HG03159 (cell line): Measurements from ENCODE around the gene SPART.

ENCODE experiments used
- ATAC-seq: cut with Tn5 transposase; IDR thresholded peaks from one replicate; pipeline ENCODE4 v1.9.1; 2021; ENCODE audit warnings: mild to moderate bottlenecking, moderate library complexity; ENCODE audit not compliant: unreplicated experiment

The SPART gene, protein sequence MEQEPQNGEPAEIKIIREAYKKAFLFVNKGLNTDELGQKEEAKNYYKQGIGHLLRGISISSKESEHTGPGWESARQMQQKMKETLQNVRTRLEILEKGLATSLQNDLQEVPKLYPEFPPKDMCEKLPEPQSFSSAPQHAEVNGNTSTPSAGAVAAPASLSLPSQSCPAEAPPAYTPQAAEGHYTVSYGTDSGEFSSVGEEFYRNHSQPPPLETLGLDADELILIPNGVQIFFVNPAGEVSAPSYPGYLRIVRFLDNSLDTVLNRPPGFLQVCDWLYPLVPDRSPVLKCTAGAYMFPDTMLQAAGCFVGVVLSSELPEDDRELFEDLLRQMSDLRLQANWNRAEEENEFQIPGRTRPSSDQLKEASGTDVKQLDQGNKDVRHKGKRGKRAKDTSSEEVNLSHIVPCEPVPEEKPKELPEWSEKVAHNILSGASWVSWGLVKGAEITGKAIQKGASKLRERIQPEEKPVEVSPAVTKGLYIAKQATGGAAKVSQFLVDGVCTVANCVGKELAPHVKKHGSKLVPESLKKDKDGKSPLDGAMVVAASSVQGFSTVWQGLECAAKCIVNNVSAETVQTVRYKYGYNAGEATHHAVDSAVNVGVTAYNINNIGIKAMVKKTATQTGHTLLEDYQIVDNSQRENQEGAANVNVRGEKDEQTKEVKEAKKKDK

DNA sequence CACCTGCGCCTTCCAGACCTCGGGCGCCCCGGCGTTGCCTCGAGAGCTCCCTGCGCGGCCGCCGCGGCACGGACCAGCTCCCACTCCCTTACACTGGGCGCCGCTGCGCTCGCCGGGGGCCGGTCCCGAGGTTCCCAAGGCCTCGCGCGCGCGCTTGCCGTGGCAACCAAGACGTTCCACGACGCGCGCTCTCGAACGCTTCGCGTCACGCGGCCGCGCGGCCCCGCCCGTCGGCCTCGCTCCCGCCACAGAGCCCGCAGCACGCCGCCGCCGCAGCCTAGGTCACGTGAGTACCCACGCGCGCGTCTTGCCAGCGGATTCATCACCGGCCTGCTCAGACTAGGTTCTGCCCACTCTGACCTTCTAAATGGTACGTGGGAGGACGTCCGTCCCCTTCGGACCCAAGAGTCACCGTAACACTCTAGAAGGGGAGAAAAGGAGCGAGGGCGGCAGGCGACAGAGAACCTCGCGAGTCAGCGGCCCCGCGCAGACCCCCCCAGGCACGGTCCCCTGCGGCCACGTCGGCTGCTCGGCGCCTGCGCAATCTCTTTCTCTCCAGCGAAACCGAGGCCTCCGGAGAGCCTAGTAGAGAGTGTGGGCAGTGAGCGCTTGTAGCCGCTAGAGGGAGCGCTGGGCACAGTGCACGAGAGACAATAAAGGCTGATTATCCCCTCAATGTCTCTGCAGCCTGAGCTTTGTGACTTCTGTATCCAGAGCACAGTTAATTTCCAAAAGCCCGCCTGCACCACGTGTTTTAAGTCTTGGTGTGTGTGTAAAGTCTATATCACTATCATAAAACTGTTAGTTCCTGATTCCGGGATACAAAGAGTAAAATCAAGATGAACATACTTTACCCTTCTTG lies at the start of gene SPART:
TSS of gene SPART (minus strand) at position 173 of the 862 bp plus-strand sequence. CDS start 10,564 bp downstream, outside the sequence.
- ATAC-seq = peak; percentile 92

DNA sequence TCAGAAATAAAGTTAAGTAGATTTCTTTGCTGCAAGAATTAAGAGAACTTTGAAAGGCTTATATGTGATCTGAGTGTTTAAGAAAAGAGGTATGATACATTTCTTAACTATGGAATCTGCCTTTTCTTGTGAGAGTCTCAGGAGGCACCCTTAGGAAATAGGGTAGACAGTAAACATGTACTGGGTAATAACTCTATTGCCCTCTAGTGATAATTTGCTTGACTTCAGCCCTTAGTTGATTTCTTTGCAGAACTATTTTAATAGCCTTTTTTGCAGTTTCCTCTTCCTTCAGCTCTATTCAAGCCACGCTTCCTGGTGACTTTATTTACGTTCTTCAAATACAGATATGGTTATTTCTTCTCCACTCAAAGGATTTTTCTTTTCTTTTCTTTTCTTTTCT lies 49.1 kb upstream of the SPART start:
- ATAC-seq = no peak

DNA sequence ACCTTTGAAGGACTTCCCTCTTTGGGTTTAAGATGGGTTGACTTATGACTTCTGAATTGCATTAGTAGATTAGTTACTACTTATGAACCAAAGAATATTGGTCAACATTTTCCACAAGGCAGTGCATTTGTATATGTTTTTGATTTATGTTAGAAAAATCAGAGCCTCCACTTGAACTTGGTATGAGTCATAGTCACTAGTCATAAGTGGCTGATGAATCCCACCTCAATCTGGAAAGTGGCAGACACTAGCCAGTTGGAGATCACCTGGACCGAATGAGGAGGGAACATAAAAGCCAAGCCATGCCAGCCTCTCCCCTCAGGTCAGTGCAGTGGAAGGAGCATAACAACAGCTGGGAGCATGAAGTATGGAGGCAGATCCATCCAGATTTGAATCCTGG lies 39.3 kb upstream of the SPART start:
- ATAC-seq = no peak

DNA sequence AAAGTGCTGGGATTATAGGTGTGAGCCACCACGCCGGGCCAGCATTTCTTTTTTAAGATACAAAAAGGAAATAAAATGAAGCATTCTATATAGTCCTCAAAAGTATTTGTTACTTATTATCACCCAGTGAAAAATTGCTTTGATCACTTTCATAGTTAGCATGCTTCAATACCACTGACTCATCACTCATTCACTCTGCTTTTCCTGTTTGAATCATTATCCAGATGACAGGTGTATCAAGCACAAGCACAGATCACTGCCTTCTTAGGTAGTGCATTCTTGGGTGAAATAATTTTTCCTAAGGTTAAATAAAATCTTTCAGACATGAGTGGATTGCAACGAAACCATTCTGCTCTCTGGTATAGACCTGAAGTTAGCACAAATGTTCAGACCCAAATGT lies 35.8 kb upstream of the SPART start:
- ATAC-seq = no peak

DNA sequence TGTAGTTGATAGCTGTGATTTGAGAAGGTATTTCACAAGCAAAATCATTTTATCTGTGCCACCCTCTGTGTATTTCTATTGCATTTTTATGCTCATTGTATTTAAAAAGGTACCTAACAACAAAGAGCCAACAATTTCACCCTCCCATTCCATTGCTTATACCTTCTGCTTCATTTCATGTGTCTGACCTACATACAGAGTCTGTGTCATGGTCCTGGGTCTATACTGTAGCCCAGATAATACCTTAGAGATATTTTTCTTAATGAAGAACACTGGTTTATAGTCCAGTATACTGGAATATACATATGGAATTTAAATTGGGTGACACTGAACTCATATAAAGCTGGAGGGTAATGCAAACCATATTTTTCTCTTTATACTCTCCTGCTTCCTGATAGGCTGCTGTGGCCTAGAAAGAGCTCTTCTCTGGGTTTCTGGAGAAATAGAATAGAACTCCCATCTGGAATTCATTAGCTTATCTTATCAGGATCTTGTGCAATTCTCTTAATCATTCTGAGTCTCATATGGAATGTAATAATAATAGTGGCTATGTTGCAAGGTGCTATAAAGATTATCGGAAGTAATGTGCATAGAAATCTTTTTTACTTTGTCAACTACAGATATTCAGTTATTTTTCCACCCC lies 31.8 kb upstream of the SPART start:
- no peak for ATAC-seq

DNA sequence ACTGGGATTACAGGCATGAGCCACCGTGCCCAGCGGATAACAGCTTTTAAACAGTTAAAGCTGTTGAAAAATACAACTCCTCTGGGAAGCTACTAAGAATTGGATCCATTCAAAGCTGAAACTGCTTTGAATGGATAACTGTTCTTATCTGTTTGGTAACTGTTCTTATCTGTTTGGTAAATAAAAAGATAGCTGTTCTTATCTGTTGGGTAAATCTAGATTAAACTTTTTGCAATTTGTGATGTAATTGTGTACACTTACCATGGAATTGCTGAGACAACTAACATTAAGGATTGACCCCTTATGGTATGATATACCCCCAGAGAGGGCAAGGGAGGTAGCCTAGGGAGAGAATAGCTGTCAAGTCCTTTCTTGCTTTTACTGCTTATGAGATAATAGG lies 27.9 kb upstream of the SPART start:
- no peak for ATAC-seq

DNA sequence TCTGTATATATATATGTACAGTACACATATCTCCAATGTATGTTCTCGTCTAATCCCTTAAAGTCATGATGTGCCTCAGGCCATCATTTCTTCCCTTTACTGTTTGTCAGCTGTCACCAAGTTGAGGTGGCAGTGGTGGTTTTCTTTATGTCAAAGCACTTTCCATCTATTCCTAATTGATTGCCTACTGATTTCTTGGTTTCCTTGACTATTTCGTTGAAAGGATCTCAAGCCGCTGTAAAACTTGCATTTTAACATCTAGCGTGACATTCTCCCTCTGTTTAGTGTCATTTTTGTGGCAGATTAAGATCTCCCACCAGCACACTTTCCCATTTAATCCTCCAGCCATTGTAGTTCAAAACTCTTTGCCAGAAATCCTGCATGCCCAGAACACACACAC lies 25.0 kb upstream of the SPART start:
- ATAC-seq = no peak

DNA sequence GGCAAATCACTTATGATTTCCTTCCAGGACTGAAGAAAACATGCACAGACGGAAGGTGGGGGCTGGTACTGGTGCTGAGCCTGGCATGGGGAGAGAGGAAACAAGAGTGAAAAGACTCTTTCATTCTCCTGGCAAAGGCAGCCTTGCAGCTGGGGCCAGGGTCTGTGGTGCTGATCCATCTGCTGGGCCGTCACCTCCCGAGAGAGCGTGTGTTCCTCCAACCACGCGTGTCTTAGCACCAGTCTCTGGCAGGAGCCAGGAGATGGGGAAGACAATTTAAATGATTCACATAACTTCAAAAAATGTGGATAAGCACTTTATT lies 23.9 kb upstream of the SPART start:
- ATAC-seq = no peak

DNA sequence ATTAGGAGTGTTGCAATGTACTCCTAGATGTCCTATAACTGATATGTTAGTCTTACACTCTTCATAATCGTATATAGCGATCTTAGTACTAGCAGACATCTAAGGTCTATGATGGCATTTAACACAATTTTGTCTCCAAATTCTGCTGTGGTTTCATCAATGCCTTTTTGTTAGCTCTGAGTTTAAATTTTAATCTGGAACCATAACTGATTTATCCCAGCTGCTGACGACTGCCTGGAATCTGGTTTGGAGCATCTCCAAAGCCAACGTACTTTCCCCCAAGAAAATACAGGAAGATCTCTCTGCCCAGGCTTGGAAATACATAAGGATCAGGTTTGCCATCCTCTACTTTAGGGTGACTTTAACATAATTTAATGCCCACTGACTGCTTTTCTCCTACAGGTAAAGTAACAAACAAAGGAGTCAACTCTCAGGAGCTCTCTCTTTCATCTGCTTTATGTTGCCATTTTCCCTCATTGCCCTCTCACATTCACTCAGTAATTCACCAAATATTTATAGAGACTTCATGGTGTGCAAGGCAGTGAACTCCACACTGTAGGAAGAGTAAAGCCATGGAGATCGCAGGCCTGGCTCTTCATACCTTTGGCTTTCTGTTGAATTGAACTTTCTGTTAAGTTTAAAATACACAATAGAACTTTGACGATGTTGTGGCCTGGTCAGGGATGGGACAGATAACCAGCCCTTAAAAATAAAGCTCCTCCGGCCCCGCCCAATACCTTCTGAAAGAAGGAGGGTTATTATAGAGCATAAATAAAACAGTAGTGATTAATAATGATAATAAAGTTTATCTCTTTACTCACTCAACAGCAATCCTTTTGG lies 23.3 kb upstream of the SPART start:
- ATAC-seq = no peak

DNA sequence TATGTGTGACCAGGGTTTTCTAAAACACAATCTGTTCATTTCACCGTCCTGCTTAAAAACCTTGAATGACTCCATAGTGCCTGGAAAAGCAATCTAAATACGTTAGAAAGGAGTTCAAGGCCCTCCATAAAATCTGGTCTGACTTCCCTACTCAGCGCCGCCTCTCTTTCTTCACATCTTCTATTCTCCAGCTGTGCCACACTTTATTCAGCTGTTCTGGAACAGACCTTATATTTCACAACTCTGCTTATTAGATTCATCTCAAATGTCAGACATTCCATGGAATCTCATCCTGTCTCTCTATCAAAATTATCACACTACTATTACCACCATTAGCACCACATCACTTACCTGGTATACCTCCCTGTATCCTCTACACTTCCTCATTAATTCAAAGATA lies 19.8 kb upstream of the SPART start:
- no peak for ATAC-seq

DNA sequence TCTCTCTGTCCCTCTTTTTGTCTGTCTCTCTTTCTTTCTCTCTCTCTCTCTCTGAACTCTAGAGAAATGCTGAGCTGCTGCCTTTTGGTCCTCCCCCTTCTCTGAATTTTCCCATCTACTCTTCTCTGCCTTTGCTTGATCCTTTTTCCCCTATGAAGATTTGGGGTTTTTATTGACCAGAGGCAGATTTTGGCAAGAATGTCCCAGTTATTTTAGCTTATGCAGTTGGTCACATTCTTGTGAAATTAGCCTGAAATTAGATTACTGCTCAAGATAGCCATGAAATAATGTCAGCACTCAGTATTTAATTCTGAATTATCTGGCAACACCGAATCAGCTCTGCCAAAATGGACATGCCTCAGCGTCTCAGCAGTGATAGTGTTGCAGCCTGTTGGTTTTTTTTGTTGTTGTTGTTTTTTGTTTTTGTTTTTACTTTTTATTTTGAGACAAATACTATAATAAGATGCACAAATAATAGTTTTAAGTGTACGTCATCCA lies 17.2 kb upstream of the SPART start:
- ATAC-seq = no peak

DNA sequence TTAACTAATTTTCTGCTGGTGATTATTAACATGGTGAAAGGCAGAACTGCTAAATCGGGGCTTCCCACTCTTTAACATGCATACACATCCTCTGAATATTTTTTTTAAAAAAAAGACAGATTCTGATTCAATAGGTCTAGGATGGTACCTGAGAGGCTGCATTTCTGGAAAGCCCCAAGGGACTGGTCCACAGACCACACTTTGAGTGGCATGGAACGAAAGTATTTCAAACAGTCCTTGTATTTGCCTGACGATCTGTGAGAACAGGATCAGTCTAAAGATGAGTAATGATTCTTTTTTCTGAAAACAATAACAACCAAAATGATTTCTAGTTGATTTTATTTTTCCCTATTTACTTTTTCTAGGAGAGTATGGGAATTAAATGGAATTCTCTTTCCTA lies 16.7 kb upstream of the SPART start:
- ATAC-seq = no peak

DNA sequence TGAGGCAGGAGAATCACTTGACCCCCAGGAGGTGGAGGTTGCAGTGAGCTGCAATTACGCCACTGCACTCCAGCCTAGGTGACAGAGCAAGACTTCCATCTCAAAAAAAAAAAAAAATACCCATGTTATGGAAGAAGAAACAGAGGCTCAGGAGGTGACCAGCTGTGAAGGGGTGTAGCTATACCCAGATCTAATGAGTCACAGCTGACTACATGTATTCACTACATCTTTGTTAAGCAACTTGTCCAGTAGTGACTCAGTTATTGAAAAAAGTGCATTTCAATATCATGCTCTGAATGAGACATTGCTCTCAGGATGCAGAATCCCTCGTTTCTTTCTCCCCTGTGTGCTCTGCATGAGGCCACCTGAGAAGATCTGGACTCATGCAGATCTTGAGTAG lies 16.1 kb upstream of the SPART start:
- ATAC-seq = no peak

DNA sequence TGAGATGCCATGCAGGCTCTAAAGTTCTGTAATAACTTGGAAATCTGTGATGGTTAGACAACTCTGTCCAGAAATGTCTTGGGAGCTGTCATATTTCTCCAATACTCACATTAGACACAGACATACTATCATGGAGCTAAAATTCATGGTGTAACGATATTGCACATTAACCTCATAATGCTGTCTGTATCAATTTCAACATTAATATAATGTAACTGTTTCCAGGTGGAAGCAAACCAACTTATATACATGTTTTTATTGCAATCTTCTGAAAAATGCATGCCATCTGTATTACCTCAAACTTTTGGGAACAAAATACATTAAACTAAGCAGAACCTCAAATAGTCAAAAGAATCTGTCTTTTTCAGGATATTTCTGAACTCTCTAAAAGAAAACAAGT lies 14.7 kb upstream of the SPART start:
- ATAC-seq = no peak

DNA sequence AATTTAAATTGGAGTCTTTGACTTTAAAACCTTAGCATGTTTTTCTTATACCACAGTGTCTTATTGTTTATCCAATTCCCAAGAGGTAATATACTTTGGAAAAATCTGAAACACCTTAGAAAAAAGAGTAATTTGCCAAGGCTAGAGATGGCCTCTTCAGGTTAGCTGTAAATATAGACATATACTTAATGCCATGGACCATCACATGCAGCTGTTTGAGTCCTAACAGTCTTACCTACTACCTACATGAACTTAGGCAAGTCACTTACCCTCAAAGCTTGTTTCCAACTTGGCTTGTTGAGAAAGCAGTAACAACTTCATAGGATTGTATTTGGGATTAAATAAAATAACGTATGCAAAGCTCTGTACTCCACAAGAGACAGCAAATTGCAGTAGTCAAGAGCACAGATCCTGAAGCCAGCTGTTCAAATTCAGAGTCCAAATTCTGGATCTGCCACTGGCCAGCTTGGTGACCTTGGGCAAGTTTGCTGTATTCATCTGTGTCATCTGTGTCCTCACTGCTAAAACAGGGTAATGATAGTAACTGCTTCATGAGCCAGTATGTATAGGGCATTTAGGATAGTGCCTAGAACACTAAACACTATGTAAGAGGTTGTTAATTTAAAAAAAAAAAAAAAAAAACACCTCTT lies 13.2 kb upstream of the SPART start:
- no peak for ATAC-seq

DNA sequence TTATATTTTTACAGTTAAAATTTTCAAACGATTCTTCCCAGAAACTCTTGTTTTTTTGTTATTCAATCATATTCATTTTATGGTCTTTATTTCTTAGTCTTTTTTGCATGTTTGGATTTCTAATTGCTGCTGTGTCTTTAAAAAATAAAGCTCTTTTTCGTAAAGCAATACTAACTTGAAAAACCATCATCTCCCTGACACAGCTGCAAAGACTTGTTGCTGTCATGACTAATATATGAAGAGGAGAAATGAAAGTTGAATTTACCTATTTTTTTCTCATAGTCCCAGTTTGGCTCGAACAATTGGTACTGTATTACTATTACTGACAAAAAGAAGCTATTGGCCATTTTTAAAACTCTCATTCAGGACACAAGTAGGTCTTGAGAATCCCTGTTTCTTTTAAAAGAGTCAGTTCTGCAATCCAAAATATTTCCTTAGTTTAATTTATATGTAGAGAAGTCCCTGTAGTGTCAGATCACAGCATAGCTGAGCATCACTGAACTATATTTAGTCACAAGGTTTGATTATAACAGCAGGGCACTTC lies 12.1 kb upstream of the SPART start:
- ATAC-seq = no peak

DNA sequence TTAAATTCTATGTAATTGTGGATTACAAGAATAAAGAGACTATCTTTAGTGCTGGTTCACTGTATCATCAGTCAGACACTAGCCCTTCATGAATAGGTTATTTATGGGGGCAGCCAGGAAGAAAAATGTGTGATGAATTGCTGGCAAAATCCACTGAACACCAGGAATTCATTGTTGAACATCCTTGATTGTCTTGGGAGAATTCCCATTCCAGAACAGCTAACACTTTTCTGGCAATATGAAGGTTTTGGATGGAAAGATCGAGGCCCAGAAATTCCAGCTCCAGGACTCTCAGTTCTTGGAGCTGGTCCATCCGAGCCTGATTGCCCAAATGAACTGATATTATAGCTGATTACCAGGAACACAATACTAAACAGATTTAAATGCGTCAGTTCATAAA lies 11.5 kb upstream of the SPART start:
- ATAC-seq = no peak

DNA sequence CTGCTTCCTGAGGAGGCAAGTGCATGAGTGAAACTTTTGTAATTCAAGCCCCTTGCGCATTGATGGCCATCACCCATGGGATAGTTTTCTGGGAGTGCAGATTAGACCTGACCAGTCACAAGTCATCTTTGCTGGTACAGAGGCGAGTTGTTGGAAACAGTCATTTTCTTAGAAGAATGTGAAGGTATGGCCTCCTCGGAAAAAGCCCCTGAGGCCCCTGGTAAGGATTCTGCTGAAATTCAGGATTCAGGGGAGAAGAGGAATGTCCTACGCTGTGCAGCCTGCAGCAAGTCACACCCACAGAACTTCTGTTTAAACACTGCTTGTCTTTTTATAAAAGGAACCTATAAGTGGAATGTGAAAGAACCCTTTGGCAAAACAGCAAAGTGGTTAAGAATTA lies 11.0 kb upstream of the SPART start:
- ATAC-seq = no peak

DNA sequence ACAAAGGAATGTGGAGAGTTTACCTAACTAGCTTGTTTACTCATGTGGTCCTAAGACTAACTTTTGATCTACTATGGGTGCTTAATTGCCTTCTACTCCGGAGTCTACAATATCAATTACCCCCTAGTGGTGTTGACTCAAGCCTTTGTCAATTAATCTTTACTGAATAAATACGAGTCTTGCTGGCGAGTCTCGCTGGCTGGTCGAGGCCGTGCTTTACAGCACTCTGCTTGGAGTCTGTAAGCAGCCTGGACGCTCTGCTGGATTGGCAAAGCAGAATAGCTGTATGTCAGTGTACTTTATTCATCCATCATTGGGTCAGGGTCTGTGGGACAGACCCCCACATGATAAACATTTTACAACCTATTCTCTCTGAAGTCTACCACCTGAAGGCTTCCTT lies 9.9 kb upstream of the SPART start:
- no peak for ATAC-seq
